Skeletal muscle cell (primary cell): ENCODE results near the gene JUND.
"Not testable (repeated sequence)": the region's sequence is repeated elsewhere in the genome, so short reads cannot be mapped to it uniquely, and the experiment has no call there.

Experiments
- DNase-seq: peaks from one replicate; pipeline ENCODE4 v3.0.0-alpha.2; 2010; ENCODE audit warnings: low read depth
- H3K4me3 ChIP-seq: 2 replicates; pipeline ENCODE4 v1.5.1; 2011; ENCODE audit warnings: low read depth, mild to moderate bottlenecking, control low read depth, low read length, moderate library complexity

The JUND gene

DNA sequence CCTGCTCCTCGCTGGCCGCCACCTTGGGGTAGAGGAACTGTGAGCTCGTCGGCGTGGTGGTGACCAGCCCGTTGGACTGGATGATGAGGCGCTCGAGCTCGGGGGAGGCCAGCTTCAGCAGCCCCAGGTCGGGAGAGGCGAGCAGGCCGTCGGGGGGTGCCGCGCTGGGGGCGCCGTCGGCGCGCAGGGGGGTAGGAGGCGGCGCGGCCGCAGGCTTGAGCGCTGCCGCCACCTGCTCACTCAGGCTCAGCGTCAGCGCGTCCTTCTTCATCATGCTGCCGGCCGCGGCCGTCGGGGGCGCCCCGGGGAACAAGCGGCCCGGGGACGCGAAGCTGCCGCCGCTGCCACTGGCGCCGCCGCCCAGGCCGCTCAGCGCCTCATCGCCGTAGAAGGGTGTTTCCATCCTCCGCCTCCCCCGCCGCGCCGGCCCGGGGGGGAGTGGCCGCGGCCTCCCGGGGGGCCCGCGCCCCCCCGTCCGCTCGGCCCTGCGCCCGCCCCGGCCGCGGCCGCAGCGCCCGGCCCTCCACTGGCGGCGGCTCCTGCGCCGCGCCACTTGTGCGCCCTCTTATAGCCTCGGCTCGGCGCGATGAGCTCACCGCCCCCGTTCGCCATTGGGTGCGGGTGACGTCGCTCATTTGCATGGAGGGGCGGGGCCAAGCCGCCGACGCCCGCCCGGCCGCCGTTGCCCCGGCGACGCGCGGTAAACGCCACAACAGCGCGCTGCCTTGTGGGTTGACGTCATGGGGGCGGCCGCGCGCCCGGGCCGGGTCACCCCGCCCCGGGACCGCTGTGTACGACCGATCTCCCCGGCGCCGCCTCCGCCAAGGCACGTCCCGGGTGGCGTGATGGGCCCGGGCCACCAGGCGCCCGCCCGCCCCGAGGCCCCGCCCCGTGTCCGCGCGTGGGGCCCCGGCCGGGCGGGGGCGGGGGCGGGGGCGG lies at the start of gene JUND:
TSS of gene JUND (minus strand) at position 541 of the 939 bp plus-strand sequence. CDS start at position 403, 138 bp downstream.
- DNase-seq, result peak; percentile 95
- peak within 1 kb of the TSS; percentile 84 for H3K4me3 ChIP-seq

DNA sequence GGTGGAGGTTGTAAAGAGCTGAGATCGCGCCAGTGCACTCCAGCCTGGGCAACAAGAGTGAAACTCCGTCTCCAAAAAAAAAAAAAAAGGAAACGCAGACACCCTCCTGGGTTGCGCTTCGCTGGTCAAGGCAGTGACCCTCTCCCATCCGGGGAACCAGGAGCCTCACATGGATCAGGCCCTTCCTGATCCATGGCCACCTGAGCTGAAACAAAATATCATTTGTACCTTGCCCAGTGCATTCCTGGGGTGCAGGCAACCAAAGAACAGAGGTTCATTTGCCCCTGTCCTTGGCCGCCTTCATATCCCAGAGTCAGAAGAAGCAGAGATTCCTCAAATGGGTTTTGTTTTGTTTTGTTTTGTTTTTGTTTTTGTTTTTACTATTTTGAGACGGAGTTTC lies 49.4 kb upstream of the JUND start:
- H3K4me3 ChIP-seq, result no peak overlapping the region
- no peak for DNase-seq

DNA sequence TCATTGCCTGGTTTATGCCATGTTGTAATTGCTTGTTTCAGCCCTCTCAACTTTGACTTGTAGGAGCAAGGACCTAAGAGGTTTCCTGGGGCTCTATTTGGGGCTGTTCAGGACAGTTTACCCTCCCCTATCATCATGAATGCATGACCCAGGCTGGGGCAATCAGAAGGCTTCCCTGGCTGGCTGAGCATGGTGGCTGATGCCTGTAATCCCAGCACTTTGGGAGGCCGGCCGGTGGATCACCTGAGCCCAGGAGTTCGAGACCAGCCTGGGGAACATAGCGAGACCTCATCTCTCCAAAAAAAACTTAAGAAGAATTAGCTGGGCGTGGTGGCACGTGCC lies 47.6 kb upstream of the JUND start:
- H3K4me3 ChIP-seq, result peak overlapping the region; percentile 42
- DNase-seq, result no peak

DNA sequence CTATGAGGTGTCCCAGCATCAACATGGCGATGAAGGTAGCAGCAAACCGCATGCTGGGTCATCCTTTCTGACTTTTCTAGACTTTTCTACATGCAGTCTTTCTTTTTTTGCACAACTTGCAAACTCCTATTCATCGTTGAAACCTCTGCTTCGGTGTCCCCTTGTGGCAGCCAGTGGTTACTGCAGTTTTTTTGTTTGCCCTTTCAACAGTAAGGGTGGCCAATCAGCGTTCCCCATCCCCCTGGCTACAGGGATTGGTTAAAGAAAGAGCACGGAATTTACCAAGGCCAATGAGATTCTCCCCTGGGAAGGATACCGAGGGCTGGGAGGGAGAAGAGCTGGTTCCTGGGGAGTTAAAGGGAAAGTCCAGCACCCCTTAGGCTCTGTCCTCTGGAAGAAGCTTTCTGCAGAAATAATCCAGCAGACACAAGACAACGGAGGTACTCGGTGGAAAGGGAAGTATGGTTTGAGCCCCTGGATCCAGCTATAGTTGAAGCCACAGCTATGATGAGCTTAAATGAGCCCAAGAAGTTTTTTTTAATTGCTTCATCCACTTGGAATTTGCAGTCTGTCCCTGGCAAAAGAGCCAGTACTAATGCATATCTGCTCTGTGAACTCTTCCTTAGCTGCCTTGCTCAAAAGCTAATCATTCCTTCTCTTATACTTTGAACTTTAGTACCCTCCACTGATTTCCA lies 47.1 kb upstream of the JUND start:
- H3K4me3 ChIP-seq, result peak overlapping the region; percentile 42
- peak; percentile 93 for DNase-seq

DNA sequence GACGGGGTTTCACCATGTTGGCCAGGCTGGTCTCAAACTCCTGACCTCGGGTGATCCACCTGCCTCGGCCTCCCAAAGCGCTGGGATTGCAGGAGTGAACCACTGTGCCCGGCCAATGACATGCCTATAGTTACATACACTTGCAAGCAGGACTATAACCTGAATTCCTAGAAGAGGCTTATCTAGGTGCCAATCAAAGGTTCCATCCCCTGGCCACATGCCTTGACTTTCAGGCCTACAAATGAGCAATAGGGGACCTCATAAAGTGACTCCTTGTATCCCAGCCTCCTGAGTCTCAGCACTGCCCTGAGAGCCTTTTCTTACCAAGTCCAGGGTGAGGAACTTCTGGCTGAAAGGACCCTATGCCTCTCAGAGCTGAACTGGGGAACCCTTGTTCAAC lies 45.4 kb upstream of the JUND start:
- no peak overlapping the region for H3K4me3 ChIP-seq
- DNase-seq, result no peak

DNA sequence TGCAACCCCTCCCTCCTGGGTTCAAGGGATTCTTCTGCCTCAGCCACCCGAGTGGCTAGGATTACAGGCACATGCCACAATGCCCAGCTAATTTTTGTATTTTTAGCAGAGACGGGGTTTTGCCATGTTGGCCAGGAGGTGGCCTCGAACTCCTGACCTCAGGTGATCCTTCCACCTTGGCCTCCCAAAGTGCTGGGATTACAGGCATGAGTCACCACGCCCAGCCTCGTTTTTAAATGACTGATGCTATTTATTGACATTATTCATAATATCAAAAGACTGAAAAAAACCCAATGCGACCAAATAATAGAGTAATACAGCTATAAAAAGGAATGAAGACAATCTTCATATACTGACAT lies 42.9 kb upstream of the JUND start:
- not testable (repeated sequence) for H3K4me3 ChIP-seq, DNase-seq

DNA sequence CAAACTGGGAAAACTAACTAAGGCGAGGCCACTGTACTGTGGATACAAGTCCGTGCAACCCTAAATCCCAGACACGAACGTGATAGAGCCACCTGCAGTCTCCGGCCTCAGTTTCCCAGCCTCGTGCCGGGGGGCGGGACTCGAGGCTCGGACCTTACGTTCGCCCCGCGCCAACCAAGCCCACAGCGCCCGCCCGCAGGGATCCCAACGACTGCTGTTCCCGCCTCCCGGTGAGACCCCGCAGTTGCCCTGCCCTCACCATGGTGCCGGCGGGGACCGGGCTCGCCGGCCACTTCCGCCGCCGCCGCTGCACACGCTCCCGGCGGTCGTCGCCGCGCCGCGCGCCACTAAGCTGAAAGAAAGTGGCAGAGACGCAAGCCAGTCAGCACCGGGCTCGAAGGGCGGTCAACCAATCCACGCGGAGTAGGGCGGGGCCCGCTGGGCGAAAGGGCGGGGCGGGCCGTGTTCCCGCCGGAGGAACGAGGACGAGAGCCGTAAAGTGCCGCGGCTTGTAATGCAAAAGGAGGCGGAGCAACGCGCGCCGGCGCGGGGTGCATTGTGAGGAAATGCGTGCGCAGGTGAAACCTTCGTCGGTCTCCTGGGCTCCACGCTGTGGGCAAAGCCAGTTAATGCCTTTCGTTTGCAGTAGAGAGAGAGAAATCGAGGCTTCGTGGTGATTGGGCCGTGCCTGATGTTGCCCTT lies 41.5 kb upstream of the JUND start, which contains the start of gene LSM4:
TSS of gene LSM4 (minus strand) at position 318 of the 702 bp plus-strand sequence. CDS start at position 262, 56 bp downstream.
- DNase-seq, result peak; percentile 87
- H3K4me3 ChIP-seq, result peak within 1 kb of the TSS; percentile 79

DNA sequence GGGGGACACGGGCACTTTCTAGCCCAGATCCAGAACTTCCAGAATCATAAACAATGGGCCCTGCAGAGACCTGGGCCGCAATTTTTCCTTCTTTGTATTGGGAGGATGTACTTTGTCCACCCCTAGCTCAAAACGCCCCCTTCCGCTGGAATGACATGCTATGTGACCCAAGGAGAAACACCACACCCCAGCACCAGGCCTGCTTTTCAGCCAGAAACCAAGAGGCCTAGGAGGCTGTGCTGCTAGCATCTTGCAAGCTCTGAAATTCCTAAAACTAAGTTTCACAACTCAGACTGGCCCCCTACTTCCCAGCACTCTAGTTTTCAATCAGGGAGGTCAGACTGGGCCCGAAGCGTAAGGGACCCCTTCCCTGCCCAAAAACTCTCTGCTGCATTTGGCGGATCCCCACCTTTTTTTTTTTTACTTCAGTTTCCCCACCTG lies 40.9 kb upstream of the JUND start:
- DNase-seq, result no peak
- peak overlapping the region; percentile 79 for H3K4me3 ChIP-seq

DNA sequence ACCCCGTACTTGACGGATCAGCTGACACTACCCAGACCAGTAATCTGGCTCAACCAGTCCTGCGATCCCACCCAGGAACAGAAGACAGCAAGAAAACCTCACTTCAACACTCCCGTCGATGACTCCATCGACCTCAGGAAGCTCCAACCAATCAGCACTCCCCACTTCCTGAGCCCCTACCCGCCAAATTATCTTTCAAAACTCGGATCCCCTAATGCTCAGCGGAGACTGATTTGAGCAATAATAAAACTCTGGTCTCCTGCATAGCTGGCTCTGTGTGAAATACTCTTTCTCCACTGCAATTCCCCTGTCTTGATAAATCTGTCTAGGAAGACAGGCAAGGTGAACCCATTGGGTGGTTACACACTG lies 40.3 kb upstream of the JUND start:
- no peak for DNase-seq
- peak overlapping the region; percentile 79 for H3K4me3 ChIP-seq

DNA sequence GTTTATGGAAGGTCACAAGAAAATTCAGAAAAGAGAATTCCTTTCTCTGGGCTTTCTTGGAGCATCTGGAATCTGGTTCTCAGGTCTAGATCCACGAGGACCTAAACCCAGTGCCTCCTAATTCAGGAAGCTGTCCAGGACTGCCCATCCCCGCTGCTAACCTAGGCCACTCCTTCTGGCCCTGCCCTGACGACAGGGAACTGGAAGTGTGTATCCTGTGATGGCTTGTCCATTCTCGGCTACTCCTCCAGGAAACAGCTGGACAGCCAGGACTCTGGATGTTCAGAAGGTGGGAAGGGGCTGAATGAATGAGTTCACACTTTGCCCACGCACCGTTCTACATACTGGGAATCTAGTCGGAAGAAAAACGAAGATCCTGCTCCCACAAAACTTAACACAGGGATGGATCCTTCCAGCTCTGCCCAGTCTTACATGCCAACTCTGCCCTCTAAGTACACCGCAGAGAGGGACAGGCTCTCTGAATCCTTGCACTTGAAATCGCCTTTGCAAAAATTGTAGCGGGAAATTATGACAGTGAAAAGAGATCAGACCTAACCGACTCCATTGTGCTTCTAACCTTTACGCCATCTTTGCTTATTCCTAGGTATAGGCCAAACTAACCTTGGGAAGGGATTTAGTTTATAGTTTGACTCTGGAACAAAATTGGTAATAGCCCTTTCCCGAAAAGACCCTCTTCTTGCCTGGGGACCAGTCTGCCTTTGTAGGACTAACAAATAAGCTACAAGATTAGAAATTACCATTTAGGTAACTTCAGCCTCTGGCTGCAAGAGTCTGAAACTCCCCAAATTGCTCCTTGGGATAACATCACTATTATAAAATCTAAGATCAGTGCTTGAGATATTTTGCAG lies 39.7 kb upstream of the JUND start:
- DNase-seq, result no peak
- H3K4me3 ChIP-seq, result no peak overlapping the region

DNA sequence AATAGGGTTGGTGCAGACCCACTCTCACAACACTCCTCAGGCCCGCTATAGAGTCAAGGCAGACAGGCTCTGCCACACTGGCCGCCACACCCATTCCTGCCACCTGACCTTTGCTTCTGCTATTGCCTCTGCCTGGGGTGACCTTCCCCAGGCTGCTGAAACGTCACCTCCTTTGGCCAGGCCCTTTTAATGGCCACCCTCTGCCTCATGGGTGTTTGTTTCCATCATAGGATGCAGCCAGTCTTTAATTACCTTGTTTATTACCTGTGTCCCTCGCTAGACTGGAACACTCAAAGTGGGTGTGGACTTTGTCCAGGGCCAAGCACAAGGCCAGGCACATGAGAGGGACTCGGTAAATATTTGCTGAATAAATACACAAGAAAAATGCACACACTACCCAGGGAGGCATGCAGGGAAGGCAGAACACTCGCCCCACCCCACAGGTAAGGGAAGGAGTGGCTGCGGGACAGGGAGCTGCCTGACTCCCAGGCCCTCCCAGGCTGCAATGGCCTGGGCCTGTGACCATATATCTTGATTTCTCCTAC lies 38.2 kb upstream of the JUND start:
- no peak for DNase-seq

DNA sequence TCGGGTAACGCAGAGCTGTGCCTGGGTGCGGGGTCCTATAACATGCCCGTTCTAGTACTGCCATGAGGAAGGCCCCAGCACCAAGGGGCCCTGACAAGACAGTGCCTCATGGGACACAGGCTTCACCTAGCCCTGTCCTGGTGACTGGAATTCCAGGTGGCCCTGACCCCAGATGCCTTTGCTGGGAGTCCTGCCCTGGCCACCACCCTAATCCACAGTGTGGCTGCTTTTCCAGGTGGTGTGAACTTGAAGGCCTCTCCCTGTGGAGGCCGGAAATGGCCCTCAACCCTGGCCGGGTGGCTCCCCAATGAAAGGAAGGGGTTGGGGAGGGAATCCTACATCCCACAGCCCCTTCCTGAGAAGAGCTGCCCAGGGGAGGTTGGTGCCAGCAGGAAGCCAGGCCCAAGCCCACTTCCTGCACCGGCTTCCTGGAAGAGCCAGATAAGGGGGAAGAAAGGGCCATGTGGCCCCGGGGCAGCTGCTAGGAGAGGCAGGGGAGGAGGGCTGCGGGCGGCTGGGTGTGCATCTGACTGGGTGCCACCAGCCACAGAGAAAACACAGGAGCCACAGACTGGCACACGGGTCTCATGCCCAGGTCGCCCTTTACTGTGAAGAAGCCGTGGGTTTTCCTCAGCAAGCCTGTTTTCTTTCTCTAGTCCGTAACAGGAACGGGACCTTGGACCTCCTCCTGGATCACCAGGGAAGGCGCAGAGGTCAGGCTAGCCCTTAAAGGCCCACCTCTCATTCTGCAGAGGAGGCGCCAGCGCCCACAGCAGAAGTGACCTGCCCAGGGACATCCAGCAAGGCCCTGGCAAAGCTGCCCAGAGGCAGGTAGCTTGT lies 36.8 kb upstream of the JUND start:
- no peak for DNase-seq
- no peak overlapping the region for H3K4me3 ChIP-seq

More for the DNA sequence above, 38.2 kb upstream of the JUND start:
- no peak overlapping the region for H3K4me3 ChIP-seq

DNA sequence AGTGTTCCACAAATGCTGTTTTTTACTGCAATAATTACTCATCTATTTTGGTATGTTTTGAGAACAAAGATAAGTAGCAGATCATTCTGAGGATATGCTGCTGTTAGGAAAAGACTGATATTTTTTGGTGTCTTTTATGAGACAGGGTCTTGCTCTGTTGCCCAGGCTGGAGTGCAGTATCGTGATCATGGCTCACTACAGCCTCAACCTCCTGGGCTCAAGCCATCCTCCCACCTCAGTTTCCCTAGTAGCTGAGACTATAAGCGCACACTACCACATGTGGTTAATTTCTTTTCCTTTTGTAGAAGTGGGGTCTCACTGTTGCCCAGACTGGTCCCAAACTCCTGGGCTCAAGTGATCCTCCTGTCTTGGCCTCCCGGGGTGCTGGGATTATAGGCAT lies 32.0 kb upstream of the JUND start:
- no peak for DNase-seq
- H3K4me3 ChIP-seq, result no peak overlapping the region

DNA sequence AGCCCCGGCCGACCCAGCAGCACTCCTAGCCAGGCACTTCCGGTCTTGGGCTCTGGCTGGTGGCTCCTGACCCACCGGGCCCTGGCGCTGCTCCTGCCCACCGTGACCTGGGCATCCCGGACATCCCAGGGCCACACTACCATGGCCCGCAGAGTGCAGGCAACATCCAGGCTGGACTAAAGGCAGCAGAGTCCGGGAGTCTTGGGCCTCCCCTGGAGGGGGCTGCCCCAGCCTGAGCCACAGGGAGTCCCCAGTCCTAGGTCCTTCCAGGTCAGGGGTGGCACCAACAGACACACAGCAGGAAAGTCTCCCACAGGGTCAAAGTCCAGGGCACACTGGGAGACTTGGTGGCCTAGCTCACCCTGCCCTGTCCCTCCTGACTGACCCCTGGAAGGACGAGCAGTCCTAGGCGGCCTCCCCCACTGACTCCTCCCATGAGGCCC lies 30.7 kb upstream of the JUND start:
- no peak overlapping the region for H3K4me3 ChIP-seq
- no peak for DNase-seq

DNA sequence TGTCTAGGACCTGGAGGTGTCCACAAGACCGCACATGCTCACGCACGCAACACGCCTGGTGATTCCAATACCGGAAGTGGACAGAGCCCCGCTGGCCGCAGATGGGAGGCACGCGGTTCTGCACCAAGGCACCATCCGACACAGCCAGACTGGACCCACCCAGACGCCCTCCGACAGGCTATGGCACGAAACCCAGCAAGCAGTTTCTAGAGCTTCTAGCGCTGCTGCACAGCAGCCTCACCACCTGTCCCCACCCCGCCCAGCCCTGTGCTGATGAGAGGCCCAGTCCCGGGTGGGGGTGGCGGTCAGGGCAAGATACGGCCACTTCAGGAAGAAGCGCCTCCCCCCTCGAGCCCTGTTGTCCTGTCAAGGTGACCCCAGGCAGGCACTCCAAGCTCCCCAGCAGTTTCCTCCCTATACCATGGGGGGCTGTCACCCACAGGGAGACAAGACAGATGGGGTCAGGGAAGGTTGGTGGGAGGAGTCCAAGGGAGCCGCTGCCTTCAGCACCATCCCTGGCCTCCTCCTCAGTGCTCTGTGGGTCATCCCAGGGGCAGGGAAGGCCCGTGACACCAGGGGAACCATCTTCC lies 30.2 kb upstream of the JUND start:
- DNase-seq, result no peak
- no peak overlapping the region for H3K4me3 ChIP-seq

DNA sequence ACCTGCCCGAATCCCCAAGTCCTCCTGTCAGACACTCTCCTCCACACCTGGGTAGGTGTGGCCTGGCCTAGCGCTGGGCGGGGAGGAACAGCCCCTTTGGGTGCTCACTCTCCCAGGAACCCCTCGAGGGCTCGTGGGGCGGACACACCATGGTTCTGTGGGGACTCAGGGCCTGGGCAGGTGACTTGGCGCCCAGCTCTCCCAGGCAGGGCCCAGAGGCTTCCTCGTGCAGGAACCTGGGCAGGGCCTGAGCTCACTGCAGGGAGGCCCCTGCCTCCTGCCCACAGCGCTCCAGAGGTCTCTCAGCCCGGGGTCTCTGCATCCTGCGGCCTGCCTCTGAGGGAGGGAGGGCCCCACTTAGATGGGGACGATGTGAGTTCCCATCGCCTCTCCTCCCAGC lies 29.5 kb upstream of the JUND start:
- no peak overlapping the region for H3K4me3 ChIP-seq
- DNase-seq, result no peak

DNA sequence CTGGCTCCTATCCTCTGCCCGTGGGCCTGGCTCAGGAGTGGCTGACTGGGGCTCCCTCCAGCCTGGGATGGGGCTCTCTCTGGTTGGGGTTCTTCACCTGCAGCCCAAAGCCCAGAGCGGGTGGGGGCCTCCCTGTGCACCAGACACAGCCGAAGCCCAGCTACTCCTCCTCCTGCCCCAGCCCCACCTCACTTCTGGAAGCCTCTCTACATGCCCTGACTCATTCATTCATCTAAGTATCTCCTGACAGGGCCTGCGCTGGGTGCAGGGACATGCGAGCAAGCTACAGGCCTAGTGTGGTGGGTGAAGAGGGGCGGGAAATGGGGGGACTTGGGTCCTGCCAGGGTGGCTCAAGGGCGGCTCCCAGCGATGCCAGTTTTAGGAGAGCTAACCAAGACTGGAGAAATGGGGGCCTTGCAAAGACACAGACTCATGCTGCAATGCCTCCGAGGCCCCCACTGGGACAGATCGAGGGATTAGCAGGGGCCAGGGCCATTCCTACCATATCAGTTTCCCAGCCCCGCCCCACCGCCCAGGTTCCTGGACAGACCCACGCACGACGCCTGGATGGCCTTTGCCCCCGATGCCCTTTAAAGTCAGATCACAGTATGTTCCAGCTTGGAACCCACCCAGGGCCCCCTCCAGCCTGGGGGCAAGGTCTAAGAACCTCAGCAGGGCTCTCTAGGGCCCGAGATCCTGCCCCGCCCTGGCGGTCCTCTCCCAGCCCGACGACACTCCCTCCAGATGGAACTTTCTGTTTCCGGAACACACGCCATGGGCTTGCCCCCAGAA lies 28.9 kb upstream of the JUND start:
- no peak for DNase-seq
- no peak overlapping the region for H3K4me3 ChIP-seq
